Coronary artery (tissue), 2 donors: ENCODE data around the gene ABCC5.

Source experiments
- DNase-seq: peaks from one replicate; pipeline ENCODE4 v3.0.0-alpha.2; 2017; ENCODE audit warnings: low spot score
- H3K27ac ChIP-seq, 2 donors: fragments of 200-600 bp; sonication (generic); one replicate each; pipeline ENCODE4 v1.5.1; 2016 to 2019
- H3K4me3 ChIP-seq: fragments of 200-600 bp; sonication (generic); 2 replicates; pipeline ENCODE4 v1.5.1; 2016; ENCODE audit warnings: mild to moderate bottlenecking, moderate library complexity
- TF ChIP-seq, protein P1 (sequence below): fragments of 200-600 bp; sonication (generic); IDR thresholded peaks from one replicate; pipeline ENCODE4 v1.5.1; 2019; ENCODE audit warnings: antibody characterized with exemption

Gene ABCC5

DNA sequence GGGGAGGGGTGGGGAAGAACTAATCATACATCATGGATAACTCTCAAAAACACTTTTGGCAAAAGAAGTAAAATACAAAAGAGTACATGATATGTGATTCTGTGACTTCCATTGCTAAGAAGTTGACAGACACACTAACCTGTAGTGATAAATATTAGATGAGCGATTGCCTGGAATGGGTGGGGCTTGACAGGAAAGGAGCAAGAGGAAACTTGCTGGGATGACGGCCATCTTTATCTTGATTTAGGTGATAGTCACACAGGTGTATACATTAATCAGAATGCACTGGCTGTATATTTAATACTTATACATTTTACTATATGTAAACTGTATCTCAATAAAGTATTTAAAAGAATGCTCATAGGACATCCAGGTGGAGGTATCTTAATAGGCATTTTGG, 146.1 kb downstream of the ABCC5 start:
- Histone ChIP-seq H3K4me3 (no peak overlapping the region), H3K27ac (no peak overlapping the region)
- no peak for DNase-seq
- TF ChIP-seq, protein P1, sequence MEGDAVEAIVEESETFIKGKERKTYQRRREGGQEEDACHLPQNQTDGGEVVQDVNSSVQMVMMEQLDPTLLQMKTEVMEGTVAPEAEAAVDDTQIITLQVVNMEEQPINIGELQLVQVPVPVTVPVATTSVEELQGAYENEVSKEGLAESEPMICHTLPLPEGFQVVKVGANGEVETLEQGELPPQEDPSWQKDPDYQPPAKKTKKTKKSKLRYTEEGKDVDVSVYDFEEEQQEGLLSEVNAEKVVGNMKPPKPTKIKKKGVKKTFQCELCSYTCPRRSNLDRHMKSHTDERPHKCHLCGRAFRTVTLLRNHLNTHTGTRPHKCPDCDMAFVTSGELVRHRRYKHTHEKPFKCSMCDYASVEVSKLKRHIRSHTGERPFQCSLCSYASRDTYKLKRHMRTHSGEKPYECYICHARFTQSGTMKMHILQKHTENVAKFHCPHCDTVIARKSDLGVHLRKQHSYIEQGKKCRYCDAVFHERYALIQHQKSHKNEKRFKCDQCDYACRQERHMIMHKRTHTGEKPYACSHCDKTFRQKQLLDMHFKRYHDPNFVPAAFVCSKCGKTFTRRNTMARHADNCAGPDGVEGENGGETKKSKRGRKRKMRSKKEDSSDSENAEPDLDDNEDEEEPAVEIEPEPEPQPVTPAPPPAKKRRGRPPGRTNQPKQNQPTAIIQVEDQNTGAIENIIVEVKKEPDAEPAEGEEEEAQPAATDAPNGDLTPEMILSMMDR = no peak

DNA sequence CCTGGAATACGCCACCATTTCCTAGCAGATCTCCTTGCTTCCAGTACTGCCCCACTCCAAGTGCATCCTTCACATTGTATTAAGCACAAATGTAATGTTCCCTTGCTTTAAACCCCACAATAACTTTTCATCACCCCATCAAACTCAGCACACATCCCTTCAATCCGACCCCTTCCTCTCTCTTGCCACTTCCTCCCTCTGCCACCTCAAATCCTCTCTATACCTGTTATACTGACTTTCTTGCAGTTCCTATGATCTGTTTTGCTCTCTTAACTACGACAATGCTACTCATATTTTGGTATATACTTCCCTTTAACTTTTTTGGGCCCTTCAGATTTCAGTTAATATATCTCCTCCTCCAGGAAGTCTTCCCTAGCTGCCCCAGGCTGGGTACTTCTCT, 147.1 kb downstream of the ABCC5 start:
- TF ChIP-seq, protein P1 = no peak
- DNase-seq = no peak
- no peak overlapping the region for H3K4me3 ChIP-seq
- H3K27ac ChIP-seq = no peak overlapping the region
